ENCODE measurements around the gene ITGA11.

The ITGA11 gene, protein sequence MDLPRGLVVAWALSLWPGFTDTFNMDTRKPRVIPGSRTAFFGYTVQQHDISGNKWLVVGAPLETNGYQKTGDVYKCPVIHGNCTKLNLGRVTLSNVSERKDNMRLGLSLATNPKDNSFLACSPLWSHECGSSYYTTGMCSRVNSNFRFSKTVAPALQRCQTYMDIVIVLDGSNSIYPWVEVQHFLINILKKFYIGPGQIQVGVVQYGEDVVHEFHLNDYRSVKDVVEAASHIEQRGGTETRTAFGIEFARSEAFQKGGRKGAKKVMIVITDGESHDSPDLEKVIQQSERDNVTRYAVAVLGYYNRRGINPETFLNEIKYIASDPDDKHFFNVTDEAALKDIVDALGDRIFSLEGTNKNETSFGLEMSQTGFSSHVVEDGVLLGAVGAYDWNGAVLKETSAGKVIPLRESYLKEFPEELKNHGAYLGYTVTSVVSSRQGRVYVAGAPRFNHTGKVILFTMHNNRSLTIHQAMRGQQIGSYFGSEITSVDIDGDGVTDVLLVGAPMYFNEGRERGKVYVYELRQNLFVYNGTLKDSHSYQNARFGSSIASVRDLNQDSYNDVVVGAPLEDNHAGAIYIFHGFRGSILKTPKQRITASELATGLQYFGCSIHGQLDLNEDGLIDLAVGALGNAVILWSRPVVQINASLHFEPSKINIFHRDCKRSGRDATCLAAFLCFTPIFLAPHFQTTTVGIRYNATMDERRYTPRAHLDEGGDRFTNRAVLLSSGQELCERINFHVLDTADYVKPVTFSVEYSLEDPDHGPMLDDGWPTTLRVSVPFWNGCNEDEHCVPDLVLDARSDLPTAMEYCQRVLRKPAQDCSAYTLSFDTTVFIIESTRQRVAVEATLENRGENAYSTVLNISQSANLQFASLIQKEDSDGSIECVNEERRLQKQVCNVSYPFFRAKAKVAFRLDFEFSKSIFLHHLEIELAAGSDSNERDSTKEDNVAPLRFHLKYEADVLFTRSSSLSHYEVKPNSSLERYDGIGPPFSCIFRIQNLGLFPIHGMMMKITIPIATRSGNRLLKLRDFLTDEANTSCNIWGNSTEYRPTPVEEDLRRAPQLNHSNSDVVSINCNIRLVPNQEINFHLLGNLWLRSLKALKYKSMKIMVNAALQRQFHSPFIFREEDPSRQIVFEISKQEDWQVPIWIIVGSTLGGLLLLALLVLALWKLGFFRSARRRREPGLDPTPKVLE

GRCh38 chr15:68431792-68432401 lies at the start of gene ITGA11:
ITGA11 (minus strand) TSS chr15:68432163; CDS start chr15:68432066, 97 bp downstream.
- no peak for DNase-seq

- no peak for DNase-seq
Measured at GRCh38 chr15:68481321-68481720, 49.4 kb upstream of the ITGA11 start.

GRCh38 chr15:68480296-68480695 lies 48.3 kb upstream of the ITGA11 start:
- no peak for DNase-seq

DNA sequence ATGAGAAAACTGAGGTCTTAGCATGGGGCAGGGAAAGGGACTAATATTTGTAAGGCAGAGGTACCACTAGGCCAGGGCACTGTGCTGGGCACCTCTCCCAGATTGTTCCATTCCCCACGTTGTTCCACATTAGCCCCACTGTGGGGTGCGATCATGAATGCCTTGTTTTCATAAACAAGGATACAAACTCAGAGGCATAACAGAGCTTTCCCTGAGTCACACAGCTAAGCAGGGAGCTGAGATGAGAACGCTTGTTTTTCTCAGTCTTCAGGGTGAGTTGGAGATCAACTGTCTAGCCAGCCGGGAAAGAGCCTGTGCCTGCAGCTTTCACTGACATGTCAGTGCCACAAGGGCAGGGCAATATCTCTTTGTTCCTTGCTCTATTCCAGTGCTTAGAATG lies 47.9 kb upstream of the ITGA11 start:
- no peak for DNase-seq

- DNase-seq = no peak
Measured at GRCh38 chr15:68479406-68479805, 47.4 kb upstream of the ITGA11 start.

DNA sequence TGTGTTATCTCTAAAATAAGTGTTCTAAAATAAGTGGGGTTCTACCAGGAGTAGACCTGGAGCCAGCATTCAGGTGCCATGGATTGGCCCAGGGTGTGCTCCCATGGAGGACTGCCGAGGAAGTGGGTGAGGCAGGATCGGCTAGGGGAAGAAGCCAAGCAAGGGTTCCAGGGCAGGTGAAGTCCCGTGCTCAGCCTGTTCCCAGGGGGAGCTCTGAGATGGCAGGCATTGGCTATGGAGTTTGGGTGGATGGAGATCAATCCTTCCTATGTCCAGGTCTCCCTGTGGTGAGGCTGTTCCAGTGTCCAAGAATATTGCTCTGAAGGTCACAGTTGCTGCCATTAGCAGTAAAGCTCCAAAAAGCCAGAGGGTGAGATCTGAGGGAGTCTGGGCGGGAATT lies 46.9 kb upstream of the ITGA11 start:
- DNase-seq = no peak

DNA sequence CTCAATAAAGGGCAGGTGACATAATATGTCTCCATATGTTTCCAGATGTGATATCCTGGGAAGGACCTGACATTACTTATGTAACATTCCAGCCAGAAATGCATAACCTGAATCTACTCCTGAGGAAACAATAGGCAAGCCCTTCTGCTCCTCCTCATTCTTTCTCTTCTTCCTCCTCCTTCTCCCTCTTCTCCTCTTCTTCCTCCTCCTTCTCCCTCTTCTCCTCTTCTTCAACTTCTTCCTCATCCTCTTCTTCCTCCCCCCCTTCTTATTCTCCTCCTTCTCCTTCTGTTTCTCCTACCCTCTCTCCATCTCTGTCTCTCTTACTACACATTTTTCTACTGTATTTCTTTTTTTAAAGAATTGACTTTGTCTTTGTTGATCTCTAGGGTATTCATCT lies 43.5 kb upstream of the ITGA11 start:
- DNase-seq = no peak

- no peak for DNase-seq
Measured at GRCh38 chr15:68471541-68471940, 39.6 kb upstream of the ITGA11 start.

DNA sequence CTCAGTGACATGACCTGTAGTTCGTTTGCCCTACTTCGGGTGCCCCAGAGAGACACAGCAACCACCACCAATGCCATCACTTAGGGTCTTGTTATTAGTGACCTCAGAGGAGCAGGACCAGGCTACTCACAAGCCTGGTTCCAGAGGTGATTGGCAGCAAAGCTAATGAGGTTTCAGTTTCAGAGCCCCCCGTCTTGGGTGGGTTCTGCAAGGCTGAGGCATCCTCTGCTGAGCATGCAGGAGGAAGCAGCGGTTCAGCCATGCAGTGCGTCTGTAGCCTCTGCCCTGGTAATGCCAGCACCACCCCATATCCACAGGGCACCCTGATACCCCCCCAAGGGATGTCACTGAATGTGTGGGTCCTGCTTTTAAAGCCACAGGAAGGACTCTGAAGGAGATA lies 39.0 kb upstream of the ITGA11 start:
- no peak for DNase-seq

DNA sequence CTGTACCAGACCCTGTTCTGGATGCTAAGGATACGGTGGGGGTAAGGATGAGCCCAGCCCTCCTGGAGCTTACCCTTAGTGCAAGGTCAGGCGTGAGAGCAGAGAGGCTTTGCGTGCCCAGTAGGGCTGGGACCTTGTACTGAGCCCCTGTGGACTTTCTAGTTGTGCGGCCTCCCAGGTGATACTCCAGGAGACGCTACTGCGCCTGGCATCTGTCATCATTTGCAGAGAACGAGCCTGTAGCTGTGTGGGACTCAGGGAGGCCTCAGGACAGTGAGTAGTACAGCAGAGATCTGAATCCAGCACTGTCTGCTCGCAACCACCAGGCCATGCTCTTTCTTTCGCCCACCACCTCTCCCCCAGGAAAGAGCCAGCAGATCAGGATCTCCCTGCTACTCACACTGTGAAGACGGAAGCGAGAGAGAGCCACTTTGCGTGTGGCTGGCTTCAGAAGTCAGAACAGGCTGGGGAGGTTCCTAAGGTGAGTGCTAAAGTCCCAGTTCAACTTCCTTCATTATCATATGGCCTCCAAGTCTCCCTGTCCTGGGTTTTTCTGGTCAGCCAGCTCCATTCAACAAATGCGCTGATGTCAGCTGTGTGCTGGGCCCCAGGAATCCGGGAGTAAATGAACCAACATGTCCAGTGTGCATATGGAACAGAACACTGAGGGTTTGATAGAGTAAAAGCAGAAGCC lies 38.2 kb upstream of the ITGA11 start:
- no peak for DNase-seq

DNA sequence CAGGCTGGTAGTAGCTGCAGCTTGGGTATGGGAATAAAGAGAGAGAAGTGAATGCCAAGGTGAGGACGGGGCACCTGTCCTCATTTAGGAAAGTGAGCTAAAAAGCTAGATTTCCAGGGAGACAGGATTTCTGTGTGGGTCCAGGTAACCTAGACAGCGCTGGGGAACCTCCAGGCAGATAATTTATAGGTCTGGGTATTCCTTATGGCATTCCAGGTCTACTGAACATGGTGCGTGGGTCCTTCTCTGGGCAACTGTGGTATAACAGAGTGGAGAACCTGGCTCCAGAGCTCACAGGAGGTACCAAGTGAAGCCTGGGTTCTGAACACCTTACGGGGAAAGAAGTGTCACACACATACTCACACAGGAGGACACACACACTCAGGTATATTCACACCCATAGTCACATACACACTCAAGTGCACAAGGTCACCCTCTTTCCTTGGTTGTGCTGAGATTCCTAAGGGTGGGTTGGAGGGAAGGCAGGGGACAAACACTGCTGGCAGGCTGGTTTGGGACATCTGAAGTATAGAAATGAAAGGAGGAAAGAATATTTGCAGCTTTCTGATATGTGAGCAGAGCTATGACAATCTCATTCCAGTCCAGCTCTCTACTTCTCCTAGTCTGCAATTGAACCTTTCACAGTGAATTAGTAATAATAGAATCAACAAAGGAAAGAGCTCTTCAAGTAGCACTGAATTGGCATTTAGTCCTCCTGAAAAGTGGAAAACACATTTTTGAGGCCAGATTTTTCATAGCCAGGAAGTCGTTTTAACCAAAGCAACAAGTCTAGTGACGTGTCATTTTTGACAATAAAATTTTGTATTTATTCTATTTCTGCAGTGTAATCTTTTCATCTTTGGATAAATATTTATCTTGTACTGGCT lies 37.4 kb upstream of the ITGA11 start:
- no peak for DNase-seq

DNA sequence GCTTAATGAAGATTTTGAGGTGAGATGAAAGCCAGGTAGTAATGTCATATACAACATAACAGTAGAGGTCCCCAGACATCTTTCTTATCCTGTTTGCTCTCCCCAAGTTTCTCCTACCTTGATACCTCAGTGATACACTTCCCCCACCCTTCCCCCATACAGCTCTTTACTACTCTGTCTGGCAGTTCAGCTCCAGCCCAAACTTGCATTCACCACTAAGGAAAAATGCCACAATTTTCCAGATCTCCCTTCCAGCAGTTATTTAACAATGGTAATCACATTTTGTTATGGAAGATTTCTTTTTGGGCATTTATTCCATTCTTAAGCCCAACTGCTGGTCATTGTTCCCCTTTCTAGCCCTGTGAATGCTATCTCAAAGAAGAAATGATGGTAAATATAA lies 34.9 kb upstream of the ITGA11 start:
- DNase-seq = no peak

- DNase-seq = no peak
Measured at GRCh38 chr15:68465861-68466560, 34.0 kb upstream of the ITGA11 start.

GRCh38 chr15:68464448-68465090 lies 32.6 kb upstream of the ITGA11 start:
- DNase-seq = no peak

- no peak for DNase-seq
Measured at GRCh38 chr15:68463996-68464395, 32.0 kb upstream of the ITGA11 start.

- DNase-seq = no peak
Measured at GRCh38 chr15:68463444-68463843, 31.5 kb upstream of the ITGA11 start.

GRCh38 chr15:68460166-68460565 lies 28.2 kb upstream of the ITGA11 start:
- DNase-seq = no peak

DNA sequence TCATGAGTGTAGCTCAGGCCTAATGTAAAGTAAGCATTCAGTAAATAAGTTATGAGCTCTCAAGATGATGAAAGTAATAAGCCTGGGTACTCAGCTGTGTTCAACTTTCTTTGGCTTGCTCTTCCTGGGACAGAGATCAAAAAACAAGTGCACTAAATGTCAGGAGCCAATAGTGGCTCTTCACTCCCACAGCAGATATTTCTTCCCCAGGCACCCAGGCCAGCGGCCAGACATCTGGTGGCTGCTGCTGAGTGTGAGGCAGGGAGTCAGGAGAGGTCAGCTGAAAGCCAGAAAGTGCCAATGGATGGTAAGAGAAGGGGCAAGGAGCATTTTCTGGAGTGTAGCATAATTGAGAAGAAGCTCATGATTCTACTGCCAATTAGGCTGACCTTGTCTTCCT lies 18.2 kb upstream of the ITGA11 start:
- DNase-seq = no peak

- no peak for DNase-seq
Measured at GRCh38 chr15:68449389-68449788, 17.4 kb upstream of the ITGA11 start.
